ENCODE measurements around the gene ADAMTS17. TPM values are rescaled to one million over a fixed set of nuclear protein-coding genes. Genes with fewer than 3 reads are reported as not detected.

Gene ADAMTS17
- total RNA-seq, 1 experiment from 2014 or later: 1.6 TPM

DNA sequence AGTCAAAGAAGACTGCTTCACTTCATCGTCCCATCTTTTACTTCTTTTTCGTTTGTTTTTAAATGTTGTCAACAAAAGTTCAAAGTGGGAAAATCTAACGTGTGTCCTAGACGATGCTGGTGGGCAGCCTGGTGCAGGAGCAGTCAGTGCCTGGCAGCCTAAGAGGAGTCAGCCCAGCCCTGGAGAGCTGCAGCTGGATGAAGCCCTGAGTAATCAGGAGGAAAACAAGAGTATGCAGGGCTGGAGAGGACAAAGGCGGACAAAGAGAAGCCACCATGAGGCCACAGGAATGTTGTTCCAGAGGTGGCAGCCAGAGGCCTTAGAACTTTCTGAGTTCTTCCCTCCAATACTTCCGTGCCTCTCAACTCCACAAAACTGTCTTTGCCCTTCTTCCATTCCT lies 5.7 kb downstream of the ADAMTS17 start:
- intact Hi-C loops (cut with micrococcal nuclease; ENCODE audit: unreplicated experiment) (no loop called here), in situ Hi-C loops (cut with HindIII; ENCODE audit: low pct_unique_long_range_greater_than_20kb, low sequenced_read_pairs) (no loop called here)
- H3K27ac ChIP-seq (ENCODE audit: low read length): no peak overlapping the region
- ChIA-PET CTCF (no interaction called here), POLR2A (no interaction called here)
- no peak for ATAC-seq
- BruUV-seq (replicated peaks): no TSS peak
- no peaks in the 10 kb centered on the region for H3K4me1 ChIP-seq (ENCODE audit: control insufficient read depth, insufficient read depth, low read length)
- no peaks in the 10 kb centered on the region for H3K9me3 ChIP-seq (ENCODE audit: control insufficient read depth, insufficient read depth, low read depth, low read length)
- peaks cover 5% of the 10 kb centered on the region for H3K27me3 ChIP-seq (ENCODE audit: control insufficient read depth, insufficient read depth, low read length)
- H3K4me3 ChIP-seq (ENCODE audit: low read depth in 2 of 2, low read length in 2 of 2): no peak overlapping the region
- no peak for DNase-seq (ENCODE audit: low read depth, low spot score)
- H3K36me3 ChIP-seq (ENCODE audit: control insufficient read depth, insufficient read depth, low read length): no peaks in the 10 kb centered on the region
- TF ChIP-seq, protein P1, sequence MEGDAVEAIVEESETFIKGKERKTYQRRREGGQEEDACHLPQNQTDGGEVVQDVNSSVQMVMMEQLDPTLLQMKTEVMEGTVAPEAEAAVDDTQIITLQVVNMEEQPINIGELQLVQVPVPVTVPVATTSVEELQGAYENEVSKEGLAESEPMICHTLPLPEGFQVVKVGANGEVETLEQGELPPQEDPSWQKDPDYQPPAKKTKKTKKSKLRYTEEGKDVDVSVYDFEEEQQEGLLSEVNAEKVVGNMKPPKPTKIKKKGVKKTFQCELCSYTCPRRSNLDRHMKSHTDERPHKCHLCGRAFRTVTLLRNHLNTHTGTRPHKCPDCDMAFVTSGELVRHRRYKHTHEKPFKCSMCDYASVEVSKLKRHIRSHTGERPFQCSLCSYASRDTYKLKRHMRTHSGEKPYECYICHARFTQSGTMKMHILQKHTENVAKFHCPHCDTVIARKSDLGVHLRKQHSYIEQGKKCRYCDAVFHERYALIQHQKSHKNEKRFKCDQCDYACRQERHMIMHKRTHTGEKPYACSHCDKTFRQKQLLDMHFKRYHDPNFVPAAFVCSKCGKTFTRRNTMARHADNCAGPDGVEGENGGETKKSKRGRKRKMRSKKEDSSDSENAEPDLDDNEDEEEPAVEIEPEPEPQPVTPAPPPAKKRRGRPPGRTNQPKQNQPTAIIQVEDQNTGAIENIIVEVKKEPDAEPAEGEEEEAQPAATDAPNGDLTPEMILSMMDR (IDR thresholded peaks at IDR 0.05): no peak
- TF ChIP-seq SIN3A (IDR thresholded peaks at IDR 0.05; ENCODE audit: borderline replicate concordance, insufficient read depth, low read depth, low read length) (no peak), POLR2AphosphoS5 (IDR thresholded peaks at IDR 0.05; ENCODE audit: low read depth, low read length) (no peak), TCF7L2 (IDR thresholded peaks at IDR 0.05; ENCODE audit: low read depth, low read length) (no peak)
- TF ChIP-seq, protein P2, sequence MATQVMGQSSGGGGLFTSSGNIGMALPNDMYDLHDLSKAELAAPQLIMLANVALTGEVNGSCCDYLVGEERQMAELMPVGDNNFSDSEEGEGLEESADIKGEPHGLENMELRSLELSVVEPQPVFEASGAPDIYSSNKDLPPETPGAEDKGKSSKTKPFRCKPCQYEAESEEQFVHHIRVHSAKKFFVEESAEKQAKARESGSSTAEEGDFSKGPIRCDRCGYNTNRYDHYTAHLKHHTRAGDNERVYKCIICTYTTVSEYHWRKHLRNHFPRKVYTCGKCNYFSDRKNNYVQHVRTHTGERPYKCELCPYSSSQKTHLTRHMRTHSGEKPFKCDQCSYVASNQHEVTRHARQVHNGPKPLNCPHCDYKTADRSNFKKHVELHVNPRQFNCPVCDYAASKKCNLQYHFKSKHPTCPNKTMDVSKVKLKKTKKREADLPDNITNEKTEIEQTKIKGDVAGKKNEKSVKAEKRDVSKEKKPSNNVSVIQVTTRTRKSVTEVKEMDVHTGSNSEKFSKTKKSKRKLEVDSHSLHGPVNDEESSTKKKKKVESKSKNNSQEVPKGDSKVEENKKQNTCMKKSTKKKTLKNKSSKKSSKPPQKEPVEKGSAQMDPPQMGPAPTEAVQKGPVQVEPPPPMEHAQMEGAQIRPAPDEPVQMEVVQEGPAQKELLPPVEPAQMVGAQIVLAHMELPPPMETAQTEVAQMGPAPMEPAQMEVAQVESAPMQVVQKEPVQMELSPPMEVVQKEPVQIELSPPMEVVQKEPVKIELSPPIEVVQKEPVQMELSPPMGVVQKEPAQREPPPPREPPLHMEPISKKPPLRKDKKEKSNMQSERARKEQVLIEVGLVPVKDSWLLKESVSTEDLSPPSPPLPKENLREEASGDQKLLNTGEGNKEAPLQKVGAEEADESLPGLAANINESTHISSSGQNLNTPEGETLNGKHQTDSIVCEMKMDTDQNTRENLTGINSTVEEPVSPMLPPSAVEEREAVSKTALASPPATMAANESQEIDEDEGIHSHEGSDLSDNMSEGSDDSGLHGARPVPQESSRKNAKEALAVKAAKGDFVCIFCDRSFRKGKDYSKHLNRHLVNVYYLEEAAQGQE (IDR thresholded peaks at IDR 0.05; ENCODE audit: insufficient read depth in 1 of 2, low read depth in 2 of 2, low read length in 1 of 2): no peak

DNA sequence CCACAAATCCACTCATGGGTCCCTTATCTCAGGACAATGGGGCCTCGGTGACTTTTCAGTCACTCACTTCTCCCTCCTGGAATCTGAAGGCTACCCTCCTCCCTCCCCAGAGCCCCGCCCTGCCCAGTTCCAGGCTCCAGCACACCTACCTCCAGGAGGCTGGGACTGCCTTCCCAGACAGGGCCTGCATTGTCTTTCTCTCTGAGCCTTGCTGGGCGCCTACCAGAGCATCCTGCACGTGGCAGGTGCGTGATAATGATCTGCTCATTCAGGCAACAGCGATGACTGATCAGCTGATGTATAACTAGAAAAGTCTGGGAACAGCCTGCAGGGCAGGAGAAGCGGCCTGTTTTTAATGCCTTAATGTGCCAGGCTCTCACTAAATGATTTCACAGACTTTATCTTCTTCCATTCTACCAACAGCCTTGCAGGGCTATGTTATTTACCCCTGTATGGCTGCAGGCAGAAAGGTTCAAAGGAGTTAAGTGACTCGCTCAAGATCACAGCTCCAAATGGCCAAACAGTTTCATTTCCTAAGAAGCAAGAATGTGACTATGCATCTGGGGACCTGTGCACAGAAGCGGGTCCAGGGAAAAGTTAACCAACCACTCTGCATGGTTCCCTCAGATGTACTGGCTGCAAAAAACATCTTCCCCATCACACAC lies 6.3 kb downstream of the ADAMTS17 start:
- no peak overlapping the region for H3K4me3 ChIP-seq (ENCODE audit: low read depth in 2 of 2, low read length in 2 of 2)
- ChIA-PET CTCF (no interaction called here), POLR2A (no interaction called here)
- DNase-seq (ENCODE audit: low read depth, low spot score) (no peak), ATAC-seq (no peak)
- BruUV-seq (replicated peaks): no TSS peak
- peaks cover 5% of the 10 kb centered on the region for H3K27me3 ChIP-seq (ENCODE audit: control insufficient read depth, insufficient read depth, low read length)
- H3K9me3 ChIP-seq (ENCODE audit: control insufficient read depth, insufficient read depth, low read depth, low read length): no peaks in the 10 kb centered on the region
- in situ Hi-C loops (cut with HindIII; ENCODE audit: low pct_unique_long_range_greater_than_20kb, low sequenced_read_pairs) (no loop called here), intact Hi-C loops (cut with micrococcal nuclease; ENCODE audit: unreplicated experiment) (no loop called here)
- no peak for TF ChIP-seq POLR2AphosphoS5 (IDR thresholded peaks at IDR 0.05; ENCODE audit: low read depth, low read length)
- TF ChIP-seq, protein P2 (IDR thresholded peaks at IDR 0.05; ENCODE audit: insufficient read depth in 1 of 2, low read depth in 2 of 2, low read length in 1 of 2): no peak
- no peak for TF ChIP-seq TCF7L2 (IDR thresholded peaks at IDR 0.05; ENCODE audit: low read depth, low read length)
- TF ChIP-seq, protein P1 (IDR thresholded peaks at IDR 0.05): no peak
- no peak for TF ChIP-seq SIN3A (IDR thresholded peaks at IDR 0.05; ENCODE audit: borderline replicate concordance, insufficient read depth, low read depth, low read length)
- no peaks in the 10 kb centered on the region for H3K36me3 ChIP-seq (ENCODE audit: control insufficient read depth, insufficient read depth, low read length)
- no peaks in the 10 kb centered on the region for H3K4me1 ChIP-seq (ENCODE audit: control insufficient read depth, insufficient read depth, low read length)
- no peak overlapping the region for H3K27ac ChIP-seq (ENCODE audit: low read length)
